Type B pancreatic cell (in vitro differentiated cells): Measurements from ENCODE around the gene USH1C. TPM values are rescaled to one million over a fixed set of nuclear protein-coding genes. Genes with fewer than 3 reads are reported as not detected.

Source experiments
- DNase-seq: peaks from one replicate; pipeline ENCODE4 v3.0.0; 2021; ENCODE audit warnings: mixed read lengths; ENCODE audit not compliant: unreplicated experiment; ENCODE audit errors: extremely low spot score
- H3K27ac Mint-ChIP-seq: 2 replicates; pipeline ENCODE4 v1.8.0; 2021; ENCODE audit warnings: mild to moderate bottlenecking, mixed read lengths
- H3K27me3 Mint-ChIP-seq: 2 replicates; pipeline ENCODE4 v1.8.0; 2021; ENCODE audit warnings: mixed read lengths
- H3K36me3 Mint-ChIP-seq: 2 replicates; pipeline ENCODE4 v1.8.0; 2021; ENCODE audit warnings: mixed read lengths
- H3K4me1 Mint-ChIP-seq: one replicate; pipeline ENCODE4 v1.8.0; 2021; ENCODE audit warnings: mixed read lengths; ENCODE audit not compliant: unreplicated experiment
- H3K4me3 Mint-ChIP-seq: 2 replicates; pipeline ENCODE4 v1.8.0; 2021; ENCODE audit warnings: mild to moderate bottlenecking, mixed read lengths
- H3K9me3 Mint-ChIP-seq: 2 replicates; pipeline ENCODE4 v1.8.0; 2021; ENCODE audit warnings: mixed read lengths
- CTCF ChIP-seq: fragments of 200-600 bp; sonication (generic); conservative IDR thresholded peaks from 2 replicates; pipeline ENCODE4 v1.5.0; 2021; ENCODE audit warnings: antibody characterized with exemption, mild to moderate bottlenecking
- total RNA-seq: library from RNA; stranded (reverse); gene quantifications from 2 replicates; pipeline ENCODE4 v1.2.1, GENCODE V29; 2021; ENCODE audit warnings: low replicate concordance

Gene USH1C
- total RNA-seq, 1 donor from 2014 or later: 21.8 TPM

DNA sequence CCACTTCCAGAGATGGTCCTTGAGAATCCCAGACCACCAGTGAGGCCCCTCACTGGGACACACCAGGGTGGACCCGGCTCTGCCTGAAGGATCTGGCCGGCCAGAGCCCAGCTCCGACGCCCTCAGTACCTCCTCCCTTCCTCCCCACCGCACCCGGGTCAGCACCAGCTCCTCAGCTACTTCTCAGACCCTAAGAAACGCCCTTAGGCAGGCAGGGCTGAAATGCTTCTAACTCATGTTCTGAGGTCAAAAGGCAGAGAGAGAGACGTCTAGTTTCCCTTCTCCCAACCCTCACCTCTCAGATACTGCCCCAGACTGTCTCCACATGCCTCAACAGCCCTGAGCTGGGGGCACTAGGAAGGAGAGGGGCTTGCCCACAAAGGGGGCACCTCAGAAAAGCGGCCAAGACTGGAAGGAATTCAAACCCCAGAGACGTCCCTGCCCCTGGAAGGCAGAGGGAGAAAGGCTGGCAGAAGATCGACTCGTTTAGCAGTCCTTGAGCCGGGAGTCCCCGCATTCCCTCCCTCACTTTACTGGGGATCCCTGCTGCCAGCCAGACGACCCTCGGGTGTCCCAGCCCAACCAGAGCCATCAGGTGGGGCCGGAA, 539 bp downstream of the USH1C start:
- H3K9me3 Mint-ChIP-seq: no peaks in the 10 kb centered on the region
- H3K4me1 Mint-ChIP-seq: peaks cover 45% of the 10 kb centered on the region
- peaks cover 36% of the 10 kb centered on the region for H3K27me3 Mint-ChIP-seq
- DNase-seq: no peak
- peak overlapping the region; percentile 82 for H3K4me3 Mint-ChIP-seq
- H3K36me3 Mint-ChIP-seq: no peaks in the 10 kb centered on the region
- no peak for TF ChIP-seq CTCF
- peak overlapping the region; percentile 79 for H3K27ac Mint-ChIP-seq

- Mint-ChIP-seq H3K27me3 (peaks cover 36% of the 10 kb centered on the region), H3K4me1 (peaks cover 45% of the 10 kb centered on the region), H3K4me3 (peak overlapping the region; percentile 71), H3K36me3 (no peaks in the 10 kb centered on the region), H3K27ac (no peak overlapping the region), H3K9me3 (no peaks in the 10 kb centered on the region)
- TF ChIP-seq CTCF: no peak
- no peak for DNase-seq
Measured at GRCh38 chr11:17543041-17543440, 1.2 kb downstream of the USH1C start.

DNA sequence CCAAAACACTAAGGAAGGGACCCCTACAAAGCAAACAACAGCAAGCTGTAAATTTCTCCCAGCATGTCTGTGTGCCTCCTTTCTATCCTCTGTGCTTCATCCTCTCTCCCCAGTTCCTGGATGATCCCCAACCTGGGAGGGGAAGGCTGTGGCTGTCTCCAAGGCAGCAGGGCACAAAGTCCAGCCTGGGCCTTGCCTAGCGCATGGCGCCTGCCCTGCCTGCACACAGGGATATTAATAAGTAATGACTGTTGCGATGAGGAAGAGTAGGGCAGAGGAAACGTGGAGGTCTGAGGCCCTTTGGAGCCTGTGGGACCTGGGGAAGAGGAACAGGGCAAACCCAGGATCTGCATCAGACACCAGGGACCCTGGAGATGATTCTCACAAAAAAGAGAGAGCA, 2.0 kb downstream of the USH1C start:
- Mint-ChIP-seq H3K27ac (peak overlapping the region; percentile 80), H3K27me3 (peaks cover 31% of the 10 kb centered on the region), H3K4me3 (peak overlapping the region; percentile 73), H3K36me3 (no peaks in the 10 kb centered on the region), H3K4me1 (peaks cover 40% of the 10 kb centered on the region), H3K9me3 (no peaks in the 10 kb centered on the region)
- no peak for TF ChIP-seq CTCF
- no peak for DNase-seq

- Mint-ChIP-seq H3K27me3 (peaks cover 27% of the 10 kb centered on the region), H3K36me3 (no peaks in the 10 kb centered on the region), H3K9me3 (no peaks in the 10 kb centered on the region), H3K4me3 (peak overlapping the region; percentile 73), H3K4me1 (peaks cover 33% of the 10 kb centered on the region), H3K27ac (peak overlapping the region; percentile 80)
- DNase-seq: no peak
- TF ChIP-seq CTCF: no peak
Measured at GRCh38 chr11:17541330-17541885, 2.8 kb downstream of the USH1C start.

- Mint-ChIP-seq H3K4me3 (no peak overlapping the region), H3K36me3 (no peaks in the 10 kb centered on the region)
- no peak for DNase-seq
Measured at GRCh38 chr11:17540807-17541206, 3.4 kb downstream of the USH1C start.

More at GRCh38 chr11:17540807-17541206, 3.4 kb downstream of the USH1C start:
- Mint-ChIP-seq H3K4me1 (peaks cover 28% of the 10 kb centered on the region), H3K27me3 (peaks cover 21% of the 10 kb centered on the region), H3K27ac (peak overlapping the region; percentile 35), H3K9me3 (no peaks in the 10 kb centered on the region)
- TF ChIP-seq CTCF: no peak
